Measurements from ENCODE around the gene SPEG.

SPEG gene

GRCh38 chr2:219459460-219460311, 25.0 kb downstream of the SPEG start:
- DNase-seq (ENCODE audit: low spot score), result peak; percentile 89
- TF ChIP-seq, protein P1, sequence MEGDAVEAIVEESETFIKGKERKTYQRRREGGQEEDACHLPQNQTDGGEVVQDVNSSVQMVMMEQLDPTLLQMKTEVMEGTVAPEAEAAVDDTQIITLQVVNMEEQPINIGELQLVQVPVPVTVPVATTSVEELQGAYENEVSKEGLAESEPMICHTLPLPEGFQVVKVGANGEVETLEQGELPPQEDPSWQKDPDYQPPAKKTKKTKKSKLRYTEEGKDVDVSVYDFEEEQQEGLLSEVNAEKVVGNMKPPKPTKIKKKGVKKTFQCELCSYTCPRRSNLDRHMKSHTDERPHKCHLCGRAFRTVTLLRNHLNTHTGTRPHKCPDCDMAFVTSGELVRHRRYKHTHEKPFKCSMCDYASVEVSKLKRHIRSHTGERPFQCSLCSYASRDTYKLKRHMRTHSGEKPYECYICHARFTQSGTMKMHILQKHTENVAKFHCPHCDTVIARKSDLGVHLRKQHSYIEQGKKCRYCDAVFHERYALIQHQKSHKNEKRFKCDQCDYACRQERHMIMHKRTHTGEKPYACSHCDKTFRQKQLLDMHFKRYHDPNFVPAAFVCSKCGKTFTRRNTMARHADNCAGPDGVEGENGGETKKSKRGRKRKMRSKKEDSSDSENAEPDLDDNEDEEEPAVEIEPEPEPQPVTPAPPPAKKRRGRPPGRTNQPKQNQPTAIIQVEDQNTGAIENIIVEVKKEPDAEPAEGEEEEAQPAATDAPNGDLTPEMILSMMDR (IDR thresholded peaks at IDR 0.05; ENCODE audit: borderline replicate concordance, control extremely low read depth, extremely low read depth, insufficient read depth, missing control alignments), result peak; percentile 77
- in situ Hi-C loops (cut with MboI; ENCODE audit: low sequenced_read_pairs, unreplicated experiment), result no loop called here

GRCh38 chr2:219460424-219460926, 25.8 kb downstream of the SPEG start:
- in situ Hi-C loops (cut with MboI; ENCODE audit: low sequenced_read_pairs, unreplicated experiment), result no loop called here
- TF ChIP-seq, protein P1 (IDR thresholded peaks at IDR 0.05; ENCODE audit: borderline replicate concordance, control extremely low read depth, extremely low read depth, insufficient read depth, missing control alignments), result no peak
- no peak for DNase-seq (ENCODE audit: low spot score)

DNA sequence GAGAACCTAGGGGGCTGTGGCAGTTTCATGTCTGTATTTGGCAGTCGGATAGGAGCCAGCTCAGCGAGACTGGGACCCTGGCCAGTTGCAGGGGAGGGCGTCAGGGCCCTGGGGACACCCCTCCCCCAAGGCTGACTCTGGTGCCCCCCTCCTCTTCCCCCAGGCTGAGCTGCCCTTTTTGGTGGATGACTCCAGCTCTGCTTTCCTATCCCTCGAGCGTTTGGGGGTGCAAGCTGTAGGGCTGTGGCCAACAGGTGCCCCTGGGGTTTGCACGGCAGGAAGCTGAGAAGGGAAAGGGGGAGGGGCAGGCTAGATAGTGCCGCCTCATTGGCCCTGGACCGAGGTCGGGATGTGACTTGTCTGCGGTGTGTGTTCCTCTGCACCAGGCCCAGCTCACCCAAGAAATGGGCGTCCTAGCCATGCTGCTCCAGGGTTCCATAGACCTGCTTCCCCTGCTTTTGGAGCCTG, 26.4 kb downstream of the SPEG start:
- TF ChIP-seq, protein P1 (IDR thresholded peaks at IDR 0.05; ENCODE audit: borderline replicate concordance, control extremely low read depth, extremely low read depth, insufficient read depth, missing control alignments), result no peak
- in situ Hi-C loops (cut with MboI; ENCODE audit: low sequenced_read_pairs, unreplicated experiment), result no loop called here

GRCh38 chr2:219461669-219462068, 27.0 kb downstream of the SPEG start:
- in situ Hi-C loops (cut with MboI; ENCODE audit: low sequenced_read_pairs, unreplicated experiment), result no loop called here
- DNase-seq (ENCODE audit: low spot score), result no peak
- TF ChIP-seq, protein P1 (IDR thresholded peaks at IDR 0.05; ENCODE audit: borderline replicate concordance, control extremely low read depth, extremely low read depth, insufficient read depth, missing control alignments), result no peak

More for the DNA sequence above, 26.4 kb downstream of the SPEG start:
- DNase-seq (ENCODE audit: low spot score), result no peak

GRCh38 chr2:219462349-219462748, 27.7 kb downstream of the SPEG start:
- in situ Hi-C loops (cut with MboI; ENCODE audit: low sequenced_read_pairs, unreplicated experiment), result no loop called here
- DNase-seq (ENCODE audit: low spot score), result no peak
- TF ChIP-seq, protein P1 (IDR thresholded peaks at IDR 0.05; ENCODE audit: borderline replicate concordance, control extremely low read depth, extremely low read depth, insufficient read depth, missing control alignments), result no peak

DNA sequence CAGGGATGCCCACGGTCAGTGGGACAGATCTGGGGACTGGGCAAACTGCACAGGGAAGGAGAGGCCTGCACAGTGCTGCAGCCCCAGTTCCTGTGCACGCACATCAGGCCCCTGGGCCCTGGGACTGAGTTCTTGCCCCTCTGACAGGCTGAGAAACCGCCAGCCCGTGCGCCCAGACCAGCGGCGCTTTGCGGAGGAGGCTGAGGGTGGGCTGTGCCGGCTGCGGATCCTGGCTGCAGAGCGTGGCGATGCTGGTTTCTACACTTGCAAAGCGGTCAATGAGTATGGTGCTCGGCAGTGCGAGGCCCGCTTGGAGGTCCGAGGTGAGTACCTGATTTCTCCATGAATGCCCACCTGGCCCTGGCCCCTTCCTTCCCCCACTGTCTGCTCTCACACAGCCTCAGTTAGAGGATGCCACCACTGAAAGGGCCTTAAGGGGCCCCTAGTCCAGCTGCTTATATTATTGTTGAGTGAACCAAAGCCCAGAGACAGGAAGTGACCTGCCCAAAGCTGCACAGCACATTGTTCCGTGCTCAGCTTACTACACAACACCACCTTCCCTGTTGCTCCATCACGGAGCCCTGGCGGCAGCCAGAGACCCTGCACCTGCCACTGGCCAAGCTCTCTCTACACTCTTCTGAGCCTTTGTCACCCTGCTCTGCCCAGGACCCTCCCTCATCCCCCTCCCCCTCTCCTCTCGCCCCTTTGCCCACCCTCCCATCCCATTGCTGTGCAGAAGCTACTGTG, 29.8 kb downstream of the SPEG start:
- in situ Hi-C loops (cut with MboI; ENCODE audit: low sequenced_read_pairs, unreplicated experiment), result no loop called here
- DNase-seq (ENCODE audit: low spot score), result no peak
- TF ChIP-seq, protein P1 (IDR thresholded peaks at IDR 0.05; ENCODE audit: borderline replicate concordance, control extremely low read depth, extremely low read depth, insufficient read depth, missing control alignments), result no peak
